Neural progenitor cell (in vitro differentiated cells): ENCODE results near the gene SH2B2.

Experiments
- EZH2 ChIP-seq: fragments of 200-600 bp; sonication (generic); IDR thresholded peaks from 2 replicates; pipeline ENCODE4 v1.6.1; 2017; ENCODE audit warnings: antibody characterized with exemption, mild to moderate bottlenecking, moderate library complexity
- EZH2phosphoT487 ChIP-seq: fragments of 200-600 bp; sonication (generic); IDR thresholded peaks from 2 replicates; pipeline ENCODE4 v1.6.1; 2017; ENCODE audit warnings: antibody characterized with exemption
- TF ChIP-seq, protein P1 (sequence below): fragments of 200-600 bp; sonication (generic); IDR thresholded peaks from 2 replicates; pipeline ENCODE4 v1.5.1; 2017; ENCODE audit warnings: antibody characterized with exemption, mild to moderate bottlenecking

DNA sequence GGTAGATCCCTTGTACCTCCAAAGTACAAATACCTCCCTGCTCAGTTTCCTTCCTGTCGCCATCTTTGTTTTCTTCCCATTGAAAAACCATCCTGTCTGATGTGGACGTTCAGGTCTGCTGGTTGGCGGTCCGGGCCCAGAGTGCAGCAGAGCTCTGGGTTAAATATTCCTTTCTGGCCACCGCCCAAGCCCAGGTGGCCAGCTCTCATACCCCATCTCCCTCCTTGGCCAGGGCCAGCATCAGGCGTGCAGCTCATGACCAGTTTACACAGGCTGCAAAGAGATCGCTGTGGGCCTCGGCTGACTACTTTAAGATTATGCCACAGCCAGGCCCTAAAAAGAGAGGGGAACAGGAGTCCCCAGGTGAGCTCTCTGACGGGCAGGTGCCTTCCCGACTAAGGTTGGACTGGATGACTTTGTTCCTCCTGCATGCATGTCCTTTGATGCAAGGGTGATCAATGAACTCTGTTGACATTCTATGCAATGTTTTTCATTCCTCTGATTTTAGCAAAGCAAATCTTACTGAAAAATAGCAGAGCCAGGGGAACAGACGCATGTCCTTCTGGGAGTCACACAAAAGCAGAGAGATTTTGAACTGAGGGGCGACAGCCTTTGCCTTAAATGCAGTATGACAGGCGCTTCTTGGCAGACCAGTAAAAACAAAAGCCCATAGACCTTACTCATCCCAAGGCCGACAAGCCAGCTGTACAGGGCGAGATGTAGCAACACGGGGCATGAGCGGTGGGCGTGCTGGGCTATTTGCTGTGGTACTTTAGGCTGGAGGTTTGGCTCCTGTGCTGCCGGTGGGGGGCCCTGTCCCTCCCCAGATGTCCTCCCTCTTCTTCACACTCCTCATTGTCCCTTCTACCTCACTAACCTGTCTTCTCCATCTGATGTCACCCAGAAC lies 33.3 kb upstream of the SH2B2 start:
- TF ChIP-seq, protein P1, sequence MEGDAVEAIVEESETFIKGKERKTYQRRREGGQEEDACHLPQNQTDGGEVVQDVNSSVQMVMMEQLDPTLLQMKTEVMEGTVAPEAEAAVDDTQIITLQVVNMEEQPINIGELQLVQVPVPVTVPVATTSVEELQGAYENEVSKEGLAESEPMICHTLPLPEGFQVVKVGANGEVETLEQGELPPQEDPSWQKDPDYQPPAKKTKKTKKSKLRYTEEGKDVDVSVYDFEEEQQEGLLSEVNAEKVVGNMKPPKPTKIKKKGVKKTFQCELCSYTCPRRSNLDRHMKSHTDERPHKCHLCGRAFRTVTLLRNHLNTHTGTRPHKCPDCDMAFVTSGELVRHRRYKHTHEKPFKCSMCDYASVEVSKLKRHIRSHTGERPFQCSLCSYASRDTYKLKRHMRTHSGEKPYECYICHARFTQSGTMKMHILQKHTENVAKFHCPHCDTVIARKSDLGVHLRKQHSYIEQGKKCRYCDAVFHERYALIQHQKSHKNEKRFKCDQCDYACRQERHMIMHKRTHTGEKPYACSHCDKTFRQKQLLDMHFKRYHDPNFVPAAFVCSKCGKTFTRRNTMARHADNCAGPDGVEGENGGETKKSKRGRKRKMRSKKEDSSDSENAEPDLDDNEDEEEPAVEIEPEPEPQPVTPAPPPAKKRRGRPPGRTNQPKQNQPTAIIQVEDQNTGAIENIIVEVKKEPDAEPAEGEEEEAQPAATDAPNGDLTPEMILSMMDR: no peak
- TF ChIP-seq EZH2 (no peak), EZH2phosphoT487 (no peak)
